Measurements from ENCODE around the gene TMEM176A.
A peak's percentile ranks its signal among the peaks of the same experiment; 100 is the strongest.

The TMEM176A gene

GRCh38 chr7:150820148-150820547, 19.6 kb downstream of the TMEM176A start:
- DNase-seq (ENCODE audit: low read depth), result no peak

- no peak for DNase-seq (ENCODE audit: low read depth)
Measured at GRCh38 chr7:150820578-150821198, 20.1 kb downstream of the TMEM176A start.

- DNase-seq (ENCODE audit: low read depth), result no peak
Measured at GRCh38 chr7:150823043-150823442, 22.5 kb downstream of the TMEM176A start.

- peak; percentile 3 for DNase-seq (ENCODE audit: low read depth)
Measured at GRCh38 chr7:150823484-150824126, 23.0 kb downstream of the TMEM176A start.

- no peak for DNase-seq (ENCODE audit: low read depth)
Measured at GRCh38 chr7:150824379-150825177, 24.0 kb downstream of the TMEM176A start.

GRCh38 chr7:150826061-150826849, 25.7 kb downstream of the TMEM176A start:
- DNase-seq (ENCODE audit: low read depth), result no peak

- DNase-seq (ENCODE audit: low read depth), result no peak
Measured at GRCh38 chr7:150828384-150828783, 27.8 kb downstream of the TMEM176A start.

- DNase-seq (ENCODE audit: low read depth), result no peak
Measured at GRCh38 chr7:150829426-150829825, 28.9 kb downstream of the TMEM176A start.

- DNase-seq (ENCODE audit: low read depth), result no peak
Measured at GRCh38 chr7:150830937-150831336, 30.4 kb downstream of the TMEM176A start.

GRCh38 chr7:150831851-150832250, 31.3 kb downstream of the TMEM176A start:
- no peak for DNase-seq (ENCODE audit: low read depth)

- no peak for DNase-seq (ENCODE audit: low read depth)
Measured at GRCh38 chr7:150835019-150835418, 34.5 kb downstream of the TMEM176A start.

GRCh38 chr7:150835702-150836280, 35.2 kb downstream of the TMEM176A start:
- no peak for DNase-seq (ENCODE audit: low read depth)

GRCh38 chr7:150838965-150839650, 38.5 kb downstream of the TMEM176A start:
- no peak for DNase-seq (ENCODE audit: low read depth)

- DNase-seq (ENCODE audit: low read depth), result no peak
Measured at GRCh38 chr7:150842018-150842417, 41.4 kb downstream of the TMEM176A start.

GRCh38 chr7:150842716-150843115, 42.1 kb downstream of the TMEM176A start:
- DNase-seq (ENCODE audit: low read depth), result no peak

GRCh38 chr7:150845421-150845861, 44.9 kb downstream of the TMEM176A start:
- no peak for DNase-seq (ENCODE audit: low read depth)

GRCh38 chr7:150846291-150847115, 45.9 kb downstream of the TMEM176A start:
- DNase-seq (ENCODE audit: low read depth), result no peak

- no peak for DNase-seq (ENCODE audit: low read depth)
Measured at GRCh38 chr7:150847536-150847935, 47.0 kb downstream of the TMEM176A start.

- DNase-seq (ENCODE audit: low read depth), result no peak
Measured at GRCh38 chr7:150848111-150848510, 47.5 kb downstream of the TMEM176A start.

- no peak for DNase-seq (ENCODE audit: low read depth)
Measured at GRCh38 chr7:150848561-150849115, 48.1 kb downstream of the TMEM176A start.
